DMS114 treated with DMSO at 0.1 percent for 48 hours (cell line): ENCODE results near the gene HOXB6.

ENCODE experiments used
- DNase-seq: peaks from one replicate; lab custom pipeline; 2025; ENCODE audit not compliant: unreplicated experiment; lab: John Stamatoyannopoulos, UW

HOXB6 gene

GRCh38 chr17:48555258-48556228, 49.2 kb downstream of the HOXB6 start:
- peak; percentile 50 for DNase-seq

- no peak for DNase-seq
These were observed 50.2 kb downstream of the HOXB6 start for GRCh38 chr17:48554412-48555257.

- DNase-seq, result no peak
These were observed 51.0 kb downstream of the HOXB6 start for GRCh38 chr17:48553826-48554225.

GRCh38 chr17:48553190-48553547, 51.6 kb downstream of the HOXB6 start:
- DNase-seq, result no peak

GRCh38 chr17:48552466-48553189, 52.2 kb downstream of the HOXB6 start:
- DNase-seq, result no peak

- no peak for DNase-seq
These were observed 53.0 kb downstream of the HOXB6 start for GRCh38 chr17:48551596-48552465.

GRCh38 chr17:48551214-48551555, 53.6 kb downstream of the HOXB6 start:
- DNase-seq, result no peak

GRCh38 chr17:48550502-48551213, 54.1 kb downstream of the HOXB6 start:
- no peak for DNase-seq

- DNase-seq, result no peak
These were observed 54.8 kb downstream of the HOXB6 start for GRCh38 chr17:48549914-48550501.

GRCh38 chr17:48549281-48549630, 55.5 kb downstream of the HOXB6 start:
- DNase-seq, result no peak

- DNase-seq, result no peak
These were observed 56.1 kb downstream of the HOXB6 start for GRCh38 chr17:48548523-48549280.

- peak; percentile 34 for DNase-seq
These were observed 56.8 kb downstream of the HOXB6 start for GRCh38 chr17:48547808-48548522.

- peak; percentile 36 for DNase-seq
These were observed 57.6 kb downstream of the HOXB6 start for GRCh38 chr17:48546924-48547807.

- peak; percentile 17 for DNase-seq
These were observed 58.5 kb downstream of the HOXB6 start for GRCh38 chr17:48546137-48546923.
